ENCODE measurements around the gene FHAD1. TPM values are rescaled to one million over a fixed set of nuclear protein-coding genes. Genes with fewer than 3 reads are reported as not detected.

Gene FHAD1
- total RNA-seq, 2 experiments from 2014 or later, result not detected

DNA sequence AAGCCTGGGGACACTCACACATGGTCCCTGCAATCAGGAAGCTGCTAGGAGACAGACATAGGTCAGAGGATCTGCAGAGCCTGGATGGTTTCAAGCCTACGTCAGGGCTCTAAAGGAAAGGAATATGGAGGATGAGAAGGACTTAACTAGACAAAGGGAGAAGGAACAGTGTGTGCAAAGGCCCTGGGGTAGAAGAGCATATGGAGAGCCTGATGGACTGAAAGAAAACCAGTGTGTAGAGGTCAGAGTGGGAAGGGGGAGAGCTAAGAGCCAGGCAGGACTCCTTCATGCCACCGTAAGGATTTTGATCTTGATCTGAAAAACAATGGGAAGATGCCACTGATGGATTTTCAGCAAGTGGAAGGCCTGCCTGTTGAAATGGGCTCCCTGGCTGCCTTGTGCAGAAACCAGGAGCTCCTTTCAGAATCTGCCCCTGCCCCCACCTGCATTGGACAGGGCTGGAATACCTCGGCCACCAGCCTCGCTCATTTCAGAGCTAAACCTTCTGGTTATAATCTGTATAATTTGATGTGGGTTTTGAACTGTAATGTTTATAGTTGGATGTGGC, 8.6 kb downstream of the FHAD1 start:
- DNase-seq (ENCODE audit: low spot score), result no peak
- ChIA-PET CTCF (ENCODE audit: unreplicated experiment) (interaction anchor here (0.6 kb wide), 1 partner anchor 90 kb away, joined by 3 read pairs; no protein-coding TSS in a partner anchor), POLR2A (no interaction called here)
- Histone ChIP-seq H3K4me3 (ENCODE audit: low read depth, low read length, poor library complexity, severe bottlenecking) (no peak overlapping the region), H3K27ac (ENCODE audit: low read depth, low read length, poor library complexity, severe bottlenecking) (no peak overlapping the region), H3K9me3 (ENCODE audit: low read length) (no peaks in the 10 kb centered on the region), H2AFZ (ENCODE audit: low read length) (no peak overlapping the region), H4K20me1 (ENCODE audit: insufficient read depth, low read length) (no peaks in the 10 kb centered on the region), H3K4me2 (ENCODE audit: low read length) (no peak overlapping the region), H3K36me3 (ENCODE audit: insufficient read depth, low read length) (no peaks in the 10 kb centered on the region), H3K9me2 (ENCODE audit: insufficient read depth, low read length) (no peaks in the 10 kb centered on the region), H3K79me2 (ENCODE audit: insufficient read depth, low read depth, low read length) (no peaks in the 10 kb centered on the region), H3K4me1 (ENCODE audit: insufficient read depth, low read length, poor library complexity, severe bottlenecking) (no peaks in the 10 kb centered on the region)
- TF ChIP-seq EZH2phosphoT487 (IDR thresholded peaks at IDR 0.05; ENCODE audit: borderline replicate concordance, low read depth, low read length) (no peak), CTCF (conservative IDR thresholded peaks at IDR 0.05; ENCODE audit: low read length) (no peak)
- intact Hi-C loops (cut with micrococcal nuclease; ENCODE audit: unreplicated experiment), result no loop called here
- BruUV-seq (replicated peaks), result no TSS peak

DNA sequence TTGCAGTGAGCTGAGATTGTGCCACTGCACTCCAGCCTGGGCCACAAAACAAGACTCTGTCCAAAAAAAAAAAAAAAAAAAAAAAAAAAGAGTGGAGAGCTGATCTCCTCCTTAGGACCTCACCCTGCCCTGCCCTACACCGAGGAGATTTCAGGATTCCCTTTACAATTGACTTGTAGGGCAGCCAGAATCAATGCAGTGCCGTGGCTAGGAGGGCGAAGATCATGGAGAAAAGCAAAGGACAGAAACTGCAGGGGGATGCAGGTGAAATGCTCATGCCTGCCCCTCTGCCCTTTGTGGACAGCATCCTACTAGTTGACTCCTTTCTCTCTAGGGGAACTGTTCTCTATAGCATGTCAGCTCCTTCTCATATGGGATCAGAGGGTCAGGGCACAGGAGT, 9.6 kb downstream of the FHAD1 start:
- Histone ChIP-seq H3K9me3 (ENCODE audit: low read length) (no peaks in the 10 kb centered on the region), H3K36me3 (ENCODE audit: insufficient read depth, low read length) (no peaks in the 10 kb centered on the region), H4K20me1 (ENCODE audit: insufficient read depth, low read length) (no peaks in the 10 kb centered on the region), H3K9me2 (ENCODE audit: insufficient read depth, low read length) (no peaks in the 10 kb centered on the region), H3K79me2 (ENCODE audit: insufficient read depth, low read depth, low read length) (no peaks in the 10 kb centered on the region), H3K4me2 (ENCODE audit: low read length) (no peak overlapping the region), H3K4me1 (ENCODE audit: insufficient read depth, low read length, poor library complexity, severe bottlenecking) (no peaks in the 10 kb centered on the region), H3K4me3 (ENCODE audit: low read depth, low read length, poor library complexity, severe bottlenecking) (no peak overlapping the region), H2AFZ (ENCODE audit: low read length) (no peak overlapping the region), H3K27ac (ENCODE audit: low read depth, low read length, poor library complexity, severe bottlenecking) (no peak overlapping the region)
- no peak for DNase-seq (ENCODE audit: low spot score)
- POLR2A ChIA-PET, result no interaction called here
- intact Hi-C loops (cut with micrococcal nuclease; ENCODE audit: unreplicated experiment), result no loop called here
- no TSS peak for BruUV-seq (replicated peaks)
- CTCF ChIA-PET (ENCODE audit: unreplicated experiment), result no interaction called here
- TF ChIP-seq EZH2phosphoT487 (IDR thresholded peaks at IDR 0.05; ENCODE audit: borderline replicate concordance, low read depth, low read length), result no peak
- TF ChIP-seq CTCF (conservative IDR thresholded peaks at IDR 0.05; ENCODE audit: low read length), result no peak

DNA sequence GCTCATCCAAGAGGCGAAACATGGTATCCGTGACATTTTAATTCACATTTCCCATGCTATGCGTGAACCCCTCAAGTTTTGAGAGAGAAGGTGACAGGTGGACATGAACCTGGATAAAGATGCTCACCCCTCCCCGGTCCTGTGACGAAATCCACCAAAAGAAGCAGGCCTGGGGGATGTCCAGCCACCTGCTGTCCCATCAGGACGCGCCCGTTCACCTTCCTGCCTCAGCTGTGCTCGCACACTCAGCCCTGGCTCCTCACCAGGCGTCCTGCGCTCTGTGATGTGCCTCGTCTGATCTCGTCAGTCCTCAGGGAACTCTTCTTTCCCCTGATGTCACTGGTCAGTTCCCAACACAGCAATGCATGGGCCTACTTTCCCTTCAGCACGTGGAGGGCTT, 10.3 kb downstream of the FHAD1 start:
- Histone ChIP-seq H3K36me3 (ENCODE audit: insufficient read depth, low read length) (no peaks in the 10 kb centered on the region), H3K9me2 (ENCODE audit: insufficient read depth, low read length) (no peaks in the 10 kb centered on the region), H4K20me1 (ENCODE audit: insufficient read depth, low read length) (no peaks in the 10 kb centered on the region), H3K4me2 (ENCODE audit: low read length) (no peak overlapping the region), H3K9me3 (ENCODE audit: low read length) (no peaks in the 10 kb centered on the region), H3K4me3 (ENCODE audit: low read depth, low read length, poor library complexity, severe bottlenecking) (no peak overlapping the region), H3K27ac (ENCODE audit: low read depth, low read length, poor library complexity, severe bottlenecking) (no peak overlapping the region), H3K4me1 (ENCODE audit: insufficient read depth, low read length, poor library complexity, severe bottlenecking) (no peaks in the 10 kb centered on the region), H3K79me2 (ENCODE audit: insufficient read depth, low read depth, low read length) (no peaks in the 10 kb centered on the region), H2AFZ (ENCODE audit: low read length) (no peak overlapping the region)
- intact Hi-C loops (cut with micrococcal nuclease; ENCODE audit: unreplicated experiment), result no loop called here
- no TSS peak for BruUV-seq (replicated peaks)
- CTCF ChIA-PET (ENCODE audit: unreplicated experiment), result no interaction called here
- TF ChIP-seq EZH2phosphoT487 (IDR thresholded peaks at IDR 0.05; ENCODE audit: borderline replicate concordance, low read depth, low read length) (no peak), CTCF (conservative IDR thresholded peaks at IDR 0.05; ENCODE audit: low read length) (no peak)
- no peak for DNase-seq (ENCODE audit: low spot score)
- POLR2A ChIA-PET, result no interaction called here
